ENCODE measurements around the gene GIMAP6.
"Not testable (repeated sequence)": the region's sequence is repeated elsewhere in the genome, so short reads cannot be mapped to it uniquely, and the experiment has no call there.

Gene GIMAP6

GRCh38 chr7:150631866-150632864 lies at the start of gene GIMAP6:
GIMAP6 (minus strand) TSS chr7:150632385; CDS start chr7:150630142, 2,243 bp downstream.
- no peak for DNase-seq (ENCODE audit: low spot score)

- not testable (repeated sequence) for DNase-seq (ENCODE audit: low spot score)
Observed at GRCh38 chr7:150680364-150680763, 48.2 kb upstream of the GIMAP6 start.

GRCh38 chr7:150678601-150679000 lies 46.4 kb upstream of the GIMAP6 start:
- DNase-seq (ENCODE audit: low spot score), result not testable (repeated sequence)

- not testable (repeated sequence) for DNase-seq (ENCODE audit: low spot score)
Observed at GRCh38 chr7:150676854-150677253, 44.7 kb upstream of the GIMAP6 start.

GRCh38 chr7:150676276-150676675 lies 44.1 kb upstream of the GIMAP6 start:
- not testable (repeated sequence) for DNase-seq (ENCODE audit: low spot score)

GRCh38 chr7:150675714-150676113 lies 43.5 kb upstream of the GIMAP6 start:
- no peak for DNase-seq (ENCODE audit: low spot score)

- not testable (repeated sequence) for DNase-seq (ENCODE audit: low spot score)
Observed at GRCh38 chr7:150671798-150672585, 39.8 kb upstream of the GIMAP6 start.

- DNase-seq (ENCODE audit: low spot score), result no peak
Observed at GRCh38 chr7:150668977-150669376, 36.8 kb upstream of the GIMAP6 start.

- no peak for DNase-seq (ENCODE audit: low spot score)
Observed at GRCh38 chr7:150668472-150668911, 36.3 kb upstream of the GIMAP6 start.

GRCh38 chr7:150666412-150666811 lies 34.2 kb upstream of the GIMAP6 start:
- DNase-seq (ENCODE audit: low spot score), result no peak

GRCh38 chr7:150665896-150666295 lies 33.7 kb upstream of the GIMAP6 start:
- no peak for DNase-seq (ENCODE audit: low spot score)

- DNase-seq (ENCODE audit: low spot score), result no peak
Observed at GRCh38 chr7:150665089-150665748, 33.0 kb upstream of the GIMAP6 start.

GRCh38 chr7:150663802-150664494 lies 31.8 kb upstream of the GIMAP6 start:
- DNase-seq (ENCODE audit: low spot score), result no peak

- not testable (repeated sequence) for DNase-seq (ENCODE audit: low spot score)
Observed at GRCh38 chr7:150662821-150663220, 30.6 kb upstream of the GIMAP6 start.

- DNase-seq (ENCODE audit: low spot score), result no peak
Observed at GRCh38 chr7:150660939-150661613, 28.9 kb upstream of the GIMAP6 start.

GRCh38 chr7:150657526-150657925 lies 25.3 kb upstream of the GIMAP6 start:
- no peak for DNase-seq (ENCODE audit: low spot score)

GRCh38 chr7:150656047-150656446 lies 23.9 kb upstream of the GIMAP6 start:
- no peak for DNase-seq (ENCODE audit: low spot score)

- DNase-seq (ENCODE audit: low spot score), result no peak
Observed at GRCh38 chr7:150654692-150655091, 22.5 kb upstream of the GIMAP6 start.

GRCh38 chr7:150649080-150649385 lies 16.8 kb upstream of the GIMAP6 start:
- no peak for DNase-seq (ENCODE audit: low spot score)

- no peak for DNase-seq (ENCODE audit: low spot score)
Observed at GRCh38 chr7:150648353-150649079, 16.3 kb upstream of the GIMAP6 start.
